ENCODE data around the gene TXNRD2.

The TXNRD2 gene

DNA sequence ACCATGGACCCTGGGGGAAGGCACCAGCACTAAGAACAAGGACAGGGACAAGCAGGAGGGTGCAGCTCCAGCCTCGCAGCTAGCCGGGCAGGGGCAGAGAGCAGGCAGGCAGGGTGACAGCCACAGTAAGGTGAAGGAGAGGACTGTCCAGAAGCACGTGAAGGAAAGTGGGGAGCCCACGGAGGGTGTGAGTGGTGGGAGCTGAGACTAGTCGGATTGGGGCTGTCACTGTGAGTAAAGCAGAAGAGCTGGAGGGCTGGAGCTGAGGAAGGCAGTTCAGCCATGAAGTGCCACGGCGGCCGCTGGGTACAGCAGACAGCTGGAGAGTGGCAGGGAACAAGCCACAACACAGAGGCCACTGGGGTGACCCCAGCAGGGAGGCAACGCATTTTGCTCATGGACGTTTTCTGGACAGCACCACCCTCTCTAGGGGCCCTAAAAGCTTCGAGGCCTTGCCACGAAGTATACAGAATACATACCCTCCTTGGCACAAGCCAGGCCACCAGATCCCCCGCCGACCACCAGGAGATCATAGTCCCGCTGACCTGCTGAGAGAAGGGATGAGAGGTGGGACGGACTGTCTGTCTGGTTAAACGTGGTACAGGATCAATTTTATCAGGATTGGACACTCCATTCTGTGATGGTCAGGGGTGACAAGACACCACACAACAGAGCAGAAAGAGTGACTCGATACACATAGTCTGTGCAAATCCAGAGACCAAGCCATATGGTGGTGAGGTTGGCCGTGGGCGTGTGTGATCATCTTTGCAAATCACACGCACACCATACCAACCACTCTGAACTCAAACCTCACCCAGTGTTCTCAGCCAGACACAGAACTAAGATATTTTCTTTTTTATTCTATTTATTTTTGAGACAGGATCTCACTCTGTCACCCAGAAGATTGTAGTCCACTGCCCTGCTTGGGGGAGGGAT is 10.8 kb downstream of the TXNRD2 start:
- no peaks in the 10 kb centered on the region for H3K36me3 ChIP-seq (replicated peaks; ENCODE audit: insufficient read depth, low read length)
- H3K4me1 ChIP-seq (ENCODE audit: low read length), result no peaks in the 10 kb centered on the region
- H4K20me1 ChIP-seq (ENCODE audit: insufficient read depth, low read length), result no peaks in the 10 kb centered on the region
- no peak overlapping the region for H3K4me2 ChIP-seq (ENCODE audit: low read depth, low read length)
- H3F3A ChIP-seq (ENCODE audit: insufficient read depth, low read length), result no peaks in the 10 kb centered on the region
- no peaks in the 10 kb centered on the region for H3K79me2 ChIP-seq (ENCODE audit: low read length)
- H3K9me3 ChIP-seq (replicated peaks; ENCODE audit: insufficient read depth, low read length), result no peaks in the 10 kb centered on the region
- H3K27me3 ChIP-seq (replicated peaks; ENCODE audit: insufficient read depth, low read length), result no peaks in the 10 kb centered on the region
- TF ChIP-seq, protein P1, sequence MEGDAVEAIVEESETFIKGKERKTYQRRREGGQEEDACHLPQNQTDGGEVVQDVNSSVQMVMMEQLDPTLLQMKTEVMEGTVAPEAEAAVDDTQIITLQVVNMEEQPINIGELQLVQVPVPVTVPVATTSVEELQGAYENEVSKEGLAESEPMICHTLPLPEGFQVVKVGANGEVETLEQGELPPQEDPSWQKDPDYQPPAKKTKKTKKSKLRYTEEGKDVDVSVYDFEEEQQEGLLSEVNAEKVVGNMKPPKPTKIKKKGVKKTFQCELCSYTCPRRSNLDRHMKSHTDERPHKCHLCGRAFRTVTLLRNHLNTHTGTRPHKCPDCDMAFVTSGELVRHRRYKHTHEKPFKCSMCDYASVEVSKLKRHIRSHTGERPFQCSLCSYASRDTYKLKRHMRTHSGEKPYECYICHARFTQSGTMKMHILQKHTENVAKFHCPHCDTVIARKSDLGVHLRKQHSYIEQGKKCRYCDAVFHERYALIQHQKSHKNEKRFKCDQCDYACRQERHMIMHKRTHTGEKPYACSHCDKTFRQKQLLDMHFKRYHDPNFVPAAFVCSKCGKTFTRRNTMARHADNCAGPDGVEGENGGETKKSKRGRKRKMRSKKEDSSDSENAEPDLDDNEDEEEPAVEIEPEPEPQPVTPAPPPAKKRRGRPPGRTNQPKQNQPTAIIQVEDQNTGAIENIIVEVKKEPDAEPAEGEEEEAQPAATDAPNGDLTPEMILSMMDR (IDR thresholded peaks at IDR 0.05; ENCODE audit: low read length), result no peak
- no peak for TF ChIP-seq EZH2 (optimal IDR thresholded peaks at IDR 0.05; ENCODE audit: low read depth, low read length)
- TF ChIP-seq EZH2phosphoT487 (IDR thresholded peaks at IDR 0.05; ENCODE audit: low read length), result no peak
- no peaks in the 10 kb centered on the region for H3K9me2 ChIP-seq (replicated peaks; ENCODE audit: insufficient read depth, low read length)
- H2AFZ ChIP-seq (ENCODE audit: low read length), result no peak overlapping the region
- no peak overlapping the region for H3K4me3 ChIP-seq (ENCODE audit: low read length)
- DNase-seq, result no peak
- no peak overlapping the region for H3K9ac ChIP-seq (ENCODE audit: low read length)
- no peak overlapping the region for H3K27ac ChIP-seq (ENCODE audit: low read length)

DNA sequence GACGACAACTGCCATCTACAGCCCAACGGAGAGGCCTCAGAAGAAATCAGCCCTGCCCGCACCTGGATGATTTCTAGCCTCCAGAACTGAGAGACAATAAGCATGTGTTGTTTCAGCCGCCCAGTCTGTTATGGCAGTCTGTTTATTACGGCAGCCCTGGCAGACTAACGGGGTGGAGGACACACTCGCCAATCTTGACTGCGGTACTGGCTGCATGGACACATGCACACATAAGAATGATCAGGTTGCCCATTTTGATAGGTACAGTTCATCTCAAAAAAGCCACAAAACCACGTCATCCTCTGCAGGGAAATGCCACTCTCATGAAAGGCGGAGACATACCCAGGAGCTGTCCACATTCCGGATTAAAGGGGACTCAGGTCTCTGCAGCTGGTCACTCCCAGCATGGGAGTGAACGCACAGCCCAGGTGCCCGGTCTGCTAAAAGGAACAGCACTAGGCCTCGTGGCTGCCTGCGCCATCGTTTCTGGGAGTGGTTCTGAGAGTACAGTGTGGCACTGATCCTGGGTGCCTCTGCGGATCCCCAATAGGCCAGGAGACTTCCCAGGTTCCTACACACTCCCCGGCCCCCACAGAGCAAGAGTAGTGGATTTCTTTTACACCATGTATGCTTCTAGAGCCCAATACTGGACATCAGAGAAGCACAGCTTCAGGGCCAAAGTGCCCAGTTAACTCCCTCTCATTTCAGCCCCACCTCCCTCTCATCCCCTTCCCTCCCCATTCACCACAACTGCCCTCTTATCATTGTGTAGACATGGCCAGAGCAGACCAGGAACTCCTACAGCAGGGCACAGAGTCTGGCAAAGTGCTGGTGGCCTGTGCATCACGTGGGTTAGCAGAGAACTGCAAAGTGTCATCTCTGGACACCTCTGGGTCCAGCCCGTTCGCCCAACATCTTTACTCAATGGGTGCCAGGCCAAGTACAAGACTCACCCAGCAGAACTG is 11.8 kb downstream of the TXNRD2 start:
- Histone ChIP-seq H3K4me2 (ENCODE audit: low read depth, low read length) (no peak overlapping the region), H2AFZ (ENCODE audit: low read length) (no peak overlapping the region), H4K20me1 (ENCODE audit: insufficient read depth, low read length) (no peaks in the 10 kb centered on the region), H3K9me3 (replicated peaks; ENCODE audit: insufficient read depth, low read length) (no peaks in the 10 kb centered on the region), H3K9me2 (replicated peaks; ENCODE audit: insufficient read depth, low read length) (no peaks in the 10 kb centered on the region), H3K36me3 (replicated peaks; ENCODE audit: insufficient read depth, low read length) (no peaks in the 10 kb centered on the region), H3K27me3 (replicated peaks; ENCODE audit: insufficient read depth, low read length) (no peaks in the 10 kb centered on the region), H3K27ac (ENCODE audit: low read length) (no peak overlapping the region), H3K4me1 (ENCODE audit: low read length) (no peaks in the 10 kb centered on the region), H3F3A (ENCODE audit: insufficient read depth, low read length) (no peaks in the 10 kb centered on the region), H3K9ac (ENCODE audit: low read length) (no peak overlapping the region), H3K79me2 (ENCODE audit: low read length) (no peaks in the 10 kb centered on the region), H3K4me3 (ENCODE audit: low read length) (no peak overlapping the region)
- TF ChIP-seq, protein P1 (IDR thresholded peaks at IDR 0.05; ENCODE audit: low read length), result no peak
- TF ChIP-seq EZH2 (optimal IDR thresholded peaks at IDR 0.05; ENCODE audit: low read depth, low read length), result no peak
- no peak for TF ChIP-seq EZH2phosphoT487 (IDR thresholded peaks at IDR 0.05; ENCODE audit: low read length)
- DNase-seq, result no peak

DNA sequence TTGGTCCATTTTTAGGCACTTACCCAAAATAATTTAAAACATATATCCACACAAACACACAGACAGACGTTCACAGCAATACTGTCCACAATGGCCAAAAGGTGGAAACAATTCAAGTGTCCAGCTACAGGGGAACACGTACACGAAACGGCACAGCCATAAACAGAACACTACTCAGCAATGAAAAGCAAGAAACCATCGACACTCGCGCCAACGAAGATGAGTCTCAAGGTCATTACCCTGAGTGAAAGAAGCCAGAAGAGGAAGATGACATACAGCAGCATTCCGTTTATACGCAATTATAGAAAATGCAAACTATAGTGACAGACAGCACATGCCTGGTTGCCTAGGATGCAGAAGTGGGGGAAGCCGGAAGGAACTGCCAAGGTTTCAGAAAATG is 13.4 kb downstream of the TXNRD2 start:
- no peaks in the 10 kb centered on the region for H3K9me2 ChIP-seq (replicated peaks; ENCODE audit: insufficient read depth, low read length)
- TF ChIP-seq EZH2 (optimal IDR thresholded peaks at IDR 0.05; ENCODE audit: low read depth, low read length), result no peak
- TF ChIP-seq, protein P1 (IDR thresholded peaks at IDR 0.05; ENCODE audit: low read length), result no peak
- no peak overlapping the region for H3K27ac ChIP-seq (ENCODE audit: low read length)
- H2AFZ ChIP-seq (ENCODE audit: low read length), result no peak overlapping the region
- no peaks in the 10 kb centered on the region for H3F3A ChIP-seq (ENCODE audit: insufficient read depth, low read length)
- H3K79me2 ChIP-seq (ENCODE audit: low read length), result no peaks in the 10 kb centered on the region
- 0 out of 2 replicates have a peak, but pooled peaks cover 3% of the 10 kb centered on the region for H3K4me1 ChIP-seq (ENCODE audit: low read length)
- DNase-seq, result no peak
- no peaks in the 10 kb centered on the region for H3K27me3 ChIP-seq (replicated peaks; ENCODE audit: insufficient read depth, low read length)
- no peak overlapping the region for H3K4me3 ChIP-seq (ENCODE audit: low read length)
- no peaks in the 10 kb centered on the region for H3K9me3 ChIP-seq (replicated peaks; ENCODE audit: insufficient read depth, low read length)
- no peak overlapping the region for H3K4me2 ChIP-seq (ENCODE audit: low read depth, low read length)
- H4K20me1 ChIP-seq (ENCODE audit: insufficient read depth, low read length), result no peaks in the 10 kb centered on the region
- H3K9ac ChIP-seq (ENCODE audit: low read length), result no peak overlapping the region
- no peaks in the 10 kb centered on the region for H3K36me3 ChIP-seq (replicated peaks; ENCODE audit: insufficient read depth, low read length)

All from MM.1S (cell line).